ENCODE data around the gene MYO1B.

The MYO1B gene

GRCh38 chr2:191247381-191248057, 2.3 kb downstream of the MYO1B start:
- no peak overlapping the region for H3K27ac ChIP-seq
- no peak for TF ChIP-seq CTCF (conservative IDR thresholded peaks at IDR 0.05)
- no peak for TF ChIP-seq ZFX (IDR thresholded peaks at IDR 0.05)

GRCh38 chr2:191249156-191249813, 4.1 kb downstream of the MYO1B start:
- TF ChIP-seq ZFX (IDR thresholded peaks at IDR 0.05) (no peak), CTCF (conservative IDR thresholded peaks at IDR 0.05) (no peak)
- H3K27ac ChIP-seq = no peak overlapping the region

- H3K27ac ChIP-seq = no peak overlapping the region; the same call in 1 of the 2 replicates
- no peak for TF ChIP-seq CTCF (conservative IDR thresholded peaks at IDR 0.05)
- TF ChIP-seq ZFX (IDR thresholded peaks at IDR 0.05) = no peak
Observed at GRCh38 chr2:191250400-191250799, 5.2 kb downstream of the MYO1B start.

- TF ChIP-seq ZFX (IDR thresholded peaks at IDR 0.05) (no peak), CTCF (conservative IDR thresholded peaks at IDR 0.05) (no peak)
Observed at GRCh38 chr2:191250986-191251385, 5.8 kb downstream of the MYO1B start.

GRCh38 chr2:191252699-191253098, 7.5 kb downstream of the MYO1B start:
- TF ChIP-seq ZFX (IDR thresholded peaks at IDR 0.05) (no peak), CTCF (conservative IDR thresholded peaks at IDR 0.05) (no peak)
- no peak overlapping the region for H3K27ac ChIP-seq

More at GRCh38 chr2:191250986-191251385, 5.8 kb downstream of the MYO1B start:
- H3K27ac ChIP-seq = no peak overlapping the region

GRCh38 chr2:191253476-191253875, 8.3 kb downstream of the MYO1B start:
- H3K27ac ChIP-seq = no peak overlapping the region
- no peak for TF ChIP-seq ZFX (IDR thresholded peaks at IDR 0.05)
- no peak for TF ChIP-seq CTCF (conservative IDR thresholded peaks at IDR 0.05)

GRCh38 chr2:191255271-191255670, 10.1 kb downstream of the MYO1B start:
- TF ChIP-seq CTCF (conservative IDR thresholded peaks at IDR 0.05) (no peak), ZFX (IDR thresholded peaks at IDR 0.05) (no peak)
- no peak overlapping the region for H3K27ac ChIP-seq
